ENCODE results near the gene CHAD.

Gene CHAD

DNA sequence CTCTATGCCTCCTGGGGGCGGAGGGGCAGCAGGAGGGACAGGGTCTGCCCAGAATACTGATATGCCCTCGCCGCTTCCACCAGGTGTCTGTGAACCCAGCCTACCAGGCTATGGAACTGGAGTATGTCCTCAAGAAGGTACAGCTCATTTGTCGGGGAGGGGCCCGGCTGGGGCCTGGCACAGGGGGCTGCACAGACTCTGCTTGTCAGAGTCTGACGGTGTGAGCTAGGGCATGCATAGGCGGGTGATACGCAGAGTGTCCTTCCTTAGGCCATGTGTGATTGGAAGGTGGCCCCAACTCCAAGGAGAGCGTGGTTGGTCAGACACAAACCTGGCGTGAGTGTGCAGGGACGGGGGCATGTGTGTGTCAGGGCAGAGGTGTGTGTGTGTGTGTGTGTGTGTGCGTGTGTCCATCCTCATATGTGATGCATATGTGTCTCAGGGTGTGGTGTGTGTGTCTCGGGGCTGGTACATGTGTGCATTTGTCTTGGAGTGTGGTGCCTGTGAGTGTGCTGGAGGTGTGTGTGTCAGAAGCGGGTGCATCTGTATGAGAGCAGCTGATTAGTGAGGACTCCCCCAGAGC lies 7.0 kb downstream of the CHAD start:
- peaks cover 4% of the 10 kb centered on the region for H3K4me1 ChIP-seq (ENCODE audit: insufficient read depth, insufficient read length)
- no peak overlapping the region for H3K9ac ChIP-seq (ENCODE audit: insufficient read length, low read depth)
- H3K27me3 ChIP-seq (ENCODE audit: insufficient read depth, insufficient read length) = no peaks in the 10 kb centered on the region
- no peak overlapping the region for H3K4me3 ChIP-seq (ENCODE audit: insufficient read length, low read depth)
- TF ChIP-seq SUZ12 (IDR thresholded peaks at IDR 0.05; ENCODE audit: extremely low read depth, insufficient read depth, insufficient read length) (no peak), ZNF274 (IDR thresholded peaks at IDR 0.05; ENCODE audit: low read depth, low read length) (no peak), YY1 (IDR thresholded peaks at IDR 0.05; ENCODE audit: insufficient read depth, insufficient read length) (no peak)
- no peaks in the 10 kb centered on the region for H3K36me3 ChIP-seq (ENCODE audit: insufficient read depth, insufficient read length, low read length)
- DNase-seq (ENCODE audit: low read depth, low spot score) = no peak
- no peaks in the 10 kb centered on the region for H3K9me3 ChIP-seq (ENCODE audit: insufficient read depth, low read length)

DNA sequence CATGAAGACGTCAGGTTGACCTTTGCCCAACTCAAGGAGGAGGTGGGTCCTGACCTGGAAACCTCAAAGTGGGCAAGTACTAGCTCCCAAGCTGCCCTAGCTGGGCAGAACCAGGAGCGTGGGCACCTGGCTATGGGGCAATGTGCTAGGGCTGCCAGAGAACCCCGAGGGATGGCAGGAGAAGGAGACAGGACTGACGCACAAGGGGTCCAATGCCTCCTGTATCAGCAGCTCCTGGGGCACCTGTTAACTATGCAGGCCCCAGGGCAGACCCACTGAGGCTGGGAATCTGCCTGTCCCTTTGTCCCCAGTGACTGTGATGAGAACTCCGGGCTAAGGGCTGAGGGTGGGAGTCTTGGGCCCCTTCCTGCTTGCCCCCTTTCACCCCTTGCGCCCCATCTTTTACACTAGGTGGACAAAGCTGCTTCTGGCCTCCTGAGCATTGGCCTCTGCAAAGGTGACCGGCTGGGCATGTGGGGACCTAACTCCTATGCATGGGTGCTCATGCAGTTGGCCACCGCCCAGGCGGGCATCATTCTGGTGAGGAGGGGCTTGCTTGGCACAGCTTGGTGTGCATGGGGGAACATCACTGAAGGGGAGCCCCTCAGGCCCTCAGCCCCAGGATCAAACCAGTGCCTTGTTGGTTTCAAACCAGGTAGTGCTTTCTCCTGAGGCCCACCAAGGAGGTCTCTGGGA lies 7.7 kb downstream of the CHAD start:
- Histone ChIP-seq H3K9me3 (ENCODE audit: insufficient read depth, low read length) (no peaks in the 10 kb centered on the region), H3K4me1 (ENCODE audit: insufficient read depth, insufficient read length) (no peaks in the 10 kb centered on the region), H3K4me3 (ENCODE audit: insufficient read length, low read depth) (no peak overlapping the region)

GRCh38 chr17:50459756-50460155 lies 8.9 kb downstream of the CHAD start:
- H3K9ac ChIP-seq (ENCODE audit: insufficient read length, low read depth) = no peak overlapping the region
- H3K27me3 ChIP-seq (ENCODE audit: insufficient read depth, insufficient read length) = no peaks in the 10 kb centered on the region

More for the DNA sequence above, 7.7 kb downstream of the CHAD start:
- no peak for DNase-seq (ENCODE audit: low read depth, low spot score)
- TF ChIP-seq ZNF274 (IDR thresholded peaks at IDR 0.05; ENCODE audit: low read depth, low read length) (no peak), YY1 (IDR thresholded peaks at IDR 0.05; ENCODE audit: insufficient read depth, insufficient read length) (no peak), SUZ12 (IDR thresholded peaks at IDR 0.05; ENCODE audit: extremely low read depth, insufficient read depth, insufficient read length) (no peak)
- Histone ChIP-seq H3K9ac (ENCODE audit: insufficient read length, low read depth) (no peak overlapping the region), H3K36me3 (ENCODE audit: insufficient read depth, insufficient read length, low read length) (no peaks in the 10 kb centered on the region), H3K27me3 (ENCODE audit: insufficient read depth, insufficient read length) (no peaks in the 10 kb centered on the region)

DNA sequence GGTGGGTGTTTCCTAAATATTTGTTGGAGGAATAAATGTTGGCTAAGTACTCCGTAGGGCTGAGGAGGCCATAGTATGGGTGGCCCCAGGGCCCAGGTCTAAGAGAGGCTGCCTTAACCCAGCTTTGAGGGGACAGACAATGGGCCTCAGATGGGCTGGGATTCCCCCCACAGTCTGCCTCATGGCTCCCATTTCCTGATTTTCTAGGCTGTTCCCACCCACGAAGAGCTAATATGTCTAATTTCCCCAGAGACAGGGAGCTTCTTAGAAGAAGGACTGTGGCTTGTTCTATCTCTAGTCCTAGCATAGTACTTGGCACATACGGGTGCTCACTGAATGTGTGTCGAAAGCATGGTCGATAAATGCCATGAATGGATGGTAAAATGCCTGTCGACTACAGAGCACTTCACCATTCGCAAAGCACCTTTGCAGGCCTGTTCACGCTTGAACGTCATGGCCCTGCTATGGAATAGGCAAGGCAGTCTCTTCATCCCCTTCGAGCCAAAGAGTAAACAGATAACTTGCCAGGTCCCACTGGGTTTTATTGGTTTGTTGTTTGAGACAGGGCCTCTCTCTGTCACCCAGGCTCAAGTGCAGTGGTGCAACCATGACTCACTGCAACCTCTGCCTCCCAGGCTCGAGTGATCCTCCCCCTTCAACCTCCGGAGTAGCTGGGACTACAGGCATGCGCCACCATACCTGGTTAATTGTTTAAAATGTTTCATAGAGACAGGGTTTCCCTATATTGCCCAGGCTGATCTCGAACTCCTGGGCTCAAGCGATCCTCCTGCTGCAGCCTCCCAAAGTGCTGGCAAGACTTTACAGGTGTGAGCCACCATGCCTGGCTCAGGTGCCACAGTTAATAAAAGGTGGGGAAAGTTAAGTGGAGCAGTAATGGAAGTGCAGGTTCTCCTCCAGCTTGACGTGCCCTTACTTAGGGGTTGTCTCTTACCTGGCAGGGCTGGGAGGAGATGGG lies 9.7 kb downstream of the CHAD start:
- no peak for DNase-seq (ENCODE audit: low read depth, low spot score)
- Histone ChIP-seq H3K36me3 (ENCODE audit: insufficient read depth, insufficient read length, low read length) (no peaks in the 10 kb centered on the region), H3K27me3 (ENCODE audit: insufficient read depth, insufficient read length) (no peaks in the 10 kb centered on the region), H3K4me3 (ENCODE audit: insufficient read length, low read depth) (no peak overlapping the region), H3K4me1 (ENCODE audit: insufficient read depth, insufficient read length) (no peaks in the 10 kb centered on the region), H3K9ac (ENCODE audit: insufficient read length, low read depth) (no peak overlapping the region), H3K9me3 (ENCODE audit: insufficient read depth, low read length) (no peaks in the 10 kb centered on the region)
- TF ChIP-seq ZNF274 (IDR thresholded peaks at IDR 0.05; ENCODE audit: low read depth, low read length) = no peak
- TF ChIP-seq SUZ12 (IDR thresholded peaks at IDR 0.05; ENCODE audit: extremely low read depth, insufficient read depth, insufficient read length) = no peak
- TF ChIP-seq YY1 (IDR thresholded peaks at IDR 0.05; ENCODE audit: insufficient read depth, insufficient read length) = no peak

More at GRCh38 chr17:50459756-50460155, 8.9 kb downstream of the CHAD start:
- Histone ChIP-seq H3K9me3 (ENCODE audit: insufficient read depth, low read length) (no peaks in the 10 kb centered on the region), H3K36me3 (ENCODE audit: insufficient read depth, insufficient read length, low read length) (no peaks in the 10 kb centered on the region), H3K4me3 (ENCODE audit: insufficient read length, low read depth) (no peak overlapping the region), H3K4me1 (ENCODE audit: insufficient read depth, insufficient read length) (no peaks in the 10 kb centered on the region)
- DNase-seq (ENCODE audit: low read depth, low spot score) = no peak
- no peak for TF ChIP-seq YY1 (IDR thresholded peaks at IDR 0.05; ENCODE audit: insufficient read depth, insufficient read length)

DNA sequence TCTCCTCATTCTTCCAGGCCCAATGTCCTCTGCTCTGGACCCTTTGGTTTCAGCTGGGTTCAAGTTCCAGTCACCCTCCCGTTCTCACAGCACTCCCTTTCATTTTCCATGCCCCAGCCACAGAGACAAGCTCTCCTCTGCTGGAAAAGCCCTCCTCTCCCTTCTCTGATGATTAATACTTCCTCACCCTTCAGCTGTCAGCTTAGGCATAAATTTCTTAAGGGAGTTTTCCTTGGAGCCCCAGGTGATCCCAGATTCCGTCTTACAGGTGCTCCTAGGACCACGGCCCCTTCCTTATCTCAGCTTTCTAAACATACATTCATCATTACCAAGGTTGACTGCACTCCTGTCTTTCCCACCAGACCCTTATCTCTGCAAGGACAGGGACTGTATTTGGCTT lies 10.4 kb downstream of the CHAD start:
- Histone ChIP-seq H3K27me3 (ENCODE audit: insufficient read depth, insufficient read length) (no peaks in the 10 kb centered on the region), H3K4me1 (ENCODE audit: insufficient read depth, insufficient read length) (no peaks in the 10 kb centered on the region), H3K9ac (ENCODE audit: insufficient read length, low read depth) (no peak overlapping the region), H3K9me3 (ENCODE audit: insufficient read depth, low read length) (no peaks in the 10 kb centered on the region), H3K4me3 (ENCODE audit: insufficient read length, low read depth) (no peak overlapping the region), H3K36me3 (ENCODE audit: insufficient read depth, insufficient read length, low read length) (no peaks in the 10 kb centered on the region)
- TF ChIP-seq SUZ12 (IDR thresholded peaks at IDR 0.05; ENCODE audit: extremely low read depth, insufficient read depth, insufficient read length) = no peak
- no peak for DNase-seq (ENCODE audit: low read depth, low spot score)

DNA sequence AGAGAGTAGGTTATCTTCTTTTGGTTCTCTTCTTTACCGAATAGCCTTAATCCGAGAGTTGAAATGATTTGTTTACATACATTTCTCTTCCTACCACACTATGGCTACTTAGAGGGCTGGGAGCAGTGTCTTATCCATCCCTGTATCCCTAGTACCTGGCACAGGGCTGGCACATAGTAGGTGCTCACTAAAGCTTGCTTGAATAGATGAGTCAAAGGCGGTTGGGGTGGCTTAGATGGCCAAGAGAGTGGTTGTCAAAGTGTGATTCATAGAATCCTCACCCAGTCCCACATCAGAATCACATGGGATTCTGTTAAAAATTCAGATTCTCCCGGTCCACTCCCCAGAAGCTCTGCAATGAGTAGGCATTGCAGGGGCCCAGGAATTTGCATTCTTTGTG lies 11.1 kb downstream of the CHAD start:
- TF ChIP-seq ZNF274 (IDR thresholded peaks at IDR 0.05; ENCODE audit: low read depth, low read length) = no peak
- DNase-seq (ENCODE audit: low read depth, low spot score) = no peak
- Histone ChIP-seq H3K4me3 (ENCODE audit: insufficient read length, low read depth) (no peak overlapping the region), H3K9ac (ENCODE audit: insufficient read length, low read depth) (no peak overlapping the region), H3K9me3 (ENCODE audit: insufficient read depth, low read length) (no peaks in the 10 kb centered on the region), H3K4me1 (ENCODE audit: insufficient read depth, insufficient read length) (no peaks in the 10 kb centered on the region), H3K27me3 (ENCODE audit: insufficient read depth, insufficient read length) (no peaks in the 10 kb centered on the region), H3K36me3 (ENCODE audit: insufficient read depth, insufficient read length, low read length) (no peaks in the 10 kb centered on the region)

GRCh38 chr17:50453901-50454300 lies 14.8 kb downstream of the CHAD start:
- TF ChIP-seq SUZ12 (IDR thresholded peaks at IDR 0.05; ENCODE audit: extremely low read depth, insufficient read depth, insufficient read length) = no peak
- no peak for TF ChIP-seq ZNF274 (IDR thresholded peaks at IDR 0.05; ENCODE audit: low read depth, low read length)
- no peak for TF ChIP-seq YY1 (IDR thresholded peaks at IDR 0.05; ENCODE audit: insufficient read depth, insufficient read length)
- Histone ChIP-seq H3K27me3 (ENCODE audit: insufficient read depth, insufficient read length) (no peaks in the 10 kb centered on the region), H3K9ac (ENCODE audit: insufficient read length, low read depth) (no peak overlapping the region), H3K36me3 (ENCODE audit: insufficient read depth, insufficient read length, low read length) (no peaks in the 10 kb centered on the region), H3K9me3 (ENCODE audit: insufficient read depth, low read length) (no peaks in the 10 kb centered on the region), H3K4me3 (ENCODE audit: insufficient read length, low read depth) (no peak overlapping the region), H3K4me1 (ENCODE audit: insufficient read depth, insufficient read length) (no peaks in the 10 kb centered on the region)
- DNase-seq (ENCODE audit: low read depth, low spot score) = no peak
